Activated T-cell treated with anti-CD3 and anti-CD28 coated beads for 24 hours (primary cell): ENCODE results near the gene SMIM20.

ENCODE experiments used
- DNase-seq: peaks from one replicate; pipeline ENCODE4 v3.0.0-alpha.2; 2020; ENCODE audit warnings: low read depth

The SMIM20 gene

GRCh38 chr4:25926462-25926861 is 12.4 kb downstream of the SMIM20 start:
- no peak for DNase-seq

GRCh38 chr4:25927361-25928195 is 13.6 kb downstream of the SMIM20 start:
- DNase-seq: no peak

GRCh38 chr4:25928379-25929297 is 14.6 kb downstream of the SMIM20 start:
- DNase-seq: no peak

GRCh38 chr4:25929298-25929686 is 15.3 kb downstream of the SMIM20 start:
- no peak for DNase-seq

- no peak for DNase-seq
These were observed 16.8 kb downstream of the SMIM20 start for GRCh38 chr4:25930731-25931354.

DNA sequence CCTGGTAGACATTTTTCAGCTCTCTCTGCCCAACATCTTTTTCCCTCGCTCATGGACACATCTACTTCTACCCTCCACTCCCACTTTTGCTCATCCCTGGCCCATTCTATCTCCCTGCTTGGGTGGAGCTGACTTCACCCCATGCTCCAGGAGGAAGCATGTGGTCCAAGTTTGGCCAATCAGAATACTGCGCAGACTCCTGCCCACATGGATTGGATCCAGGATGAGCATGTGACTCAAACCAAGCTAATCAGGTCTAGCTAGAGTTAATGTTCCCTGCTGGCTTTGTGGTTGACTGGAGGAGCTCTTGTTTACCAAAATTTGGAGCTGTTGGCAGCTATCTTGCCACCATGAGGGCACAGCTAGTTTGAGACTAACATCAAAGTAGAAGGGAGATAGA is 22.7 kb downstream of the SMIM20 start:
- no peak for DNase-seq

DNA sequence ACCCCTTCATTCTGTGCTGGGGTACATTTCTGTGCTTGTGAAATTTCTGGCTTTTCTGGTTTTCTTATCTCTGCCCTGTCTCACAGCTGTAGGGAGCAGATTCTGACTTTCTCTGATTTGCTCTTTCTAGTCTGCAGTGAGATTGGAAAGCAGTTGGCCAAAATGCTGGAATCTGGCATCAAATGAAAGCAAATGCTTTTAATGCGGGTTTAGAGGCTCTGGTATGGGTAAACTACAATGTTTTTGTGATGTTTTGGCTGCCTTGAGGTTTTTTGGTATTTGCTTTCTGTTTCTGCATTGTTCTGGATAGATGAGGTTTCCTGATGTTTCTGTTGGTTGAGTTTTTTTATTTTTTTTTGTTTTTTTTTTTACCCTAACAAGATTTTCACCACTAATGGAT is 23.8 kb downstream of the SMIM20 start:
- DNase-seq: no peak

- DNase-seq: no peak
These were observed 24.3 kb downstream of the SMIM20 start for GRCh38 chr4:25938366-25938765.

GRCh38 chr4:25938787-25939186 is 24.8 kb downstream of the SMIM20 start:
- peak; percentile 28 for DNase-seq

DNA sequence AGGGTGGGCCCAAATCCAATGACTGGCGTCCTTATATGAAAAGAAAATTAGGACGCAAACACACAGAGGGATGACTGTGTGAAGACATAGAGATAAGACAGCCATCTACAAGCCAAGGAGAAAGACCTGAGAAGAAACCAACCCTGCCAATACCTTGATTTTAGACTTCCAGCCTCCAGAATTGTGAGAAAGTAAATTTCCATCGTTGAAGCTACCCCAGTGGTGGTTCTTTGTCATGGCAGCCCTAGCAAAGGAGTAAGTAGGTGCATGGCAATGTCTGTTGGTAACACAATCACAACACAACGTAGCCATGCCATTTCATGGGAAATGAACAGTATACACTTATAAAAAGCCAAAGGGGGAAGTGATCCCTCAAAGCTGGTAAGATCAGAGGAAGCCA is 25.3 kb downstream of the SMIM20 start:
- DNase-seq: no peak

DNA sequence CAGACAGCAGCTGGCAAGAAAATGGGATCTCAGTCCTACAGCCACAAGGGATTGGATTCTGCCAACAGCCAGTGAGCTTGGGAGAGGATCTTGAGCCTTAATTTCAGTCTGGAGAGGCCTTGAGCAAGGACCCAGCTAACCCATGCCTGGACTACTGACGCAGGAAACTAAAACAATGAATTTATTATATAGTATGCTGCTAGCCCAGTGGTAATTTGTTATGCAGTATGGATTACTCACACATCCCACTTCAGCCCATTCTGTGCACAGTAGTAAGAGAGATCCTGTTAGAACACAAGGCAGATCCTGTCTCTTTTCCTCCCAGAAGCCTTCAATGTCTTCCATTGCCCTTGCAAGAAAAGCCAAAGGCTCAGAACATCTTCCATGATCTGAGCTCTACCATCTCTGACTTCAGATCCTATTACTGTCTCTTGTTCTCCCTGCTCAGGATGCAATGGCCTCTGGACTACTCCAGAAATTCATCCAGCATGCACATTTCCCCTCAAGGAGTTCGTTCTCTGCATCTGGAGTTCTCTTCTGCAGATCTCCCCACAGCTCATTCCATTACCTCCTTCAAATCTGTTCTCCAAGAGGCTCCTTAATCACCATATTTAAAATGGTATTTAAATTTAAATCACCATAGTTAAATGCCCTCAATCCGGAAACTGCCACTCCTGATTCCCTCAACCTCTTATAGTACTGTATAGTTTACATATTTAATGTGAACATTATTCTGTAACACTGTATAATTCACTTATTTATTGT is 27.6 kb downstream of the SMIM20 start:
- DNase-seq: no peak

- no peak for DNase-seq
These were observed 29.3 kb downstream of the SMIM20 start for GRCh38 chr4:25943312-25943711.

DNA sequence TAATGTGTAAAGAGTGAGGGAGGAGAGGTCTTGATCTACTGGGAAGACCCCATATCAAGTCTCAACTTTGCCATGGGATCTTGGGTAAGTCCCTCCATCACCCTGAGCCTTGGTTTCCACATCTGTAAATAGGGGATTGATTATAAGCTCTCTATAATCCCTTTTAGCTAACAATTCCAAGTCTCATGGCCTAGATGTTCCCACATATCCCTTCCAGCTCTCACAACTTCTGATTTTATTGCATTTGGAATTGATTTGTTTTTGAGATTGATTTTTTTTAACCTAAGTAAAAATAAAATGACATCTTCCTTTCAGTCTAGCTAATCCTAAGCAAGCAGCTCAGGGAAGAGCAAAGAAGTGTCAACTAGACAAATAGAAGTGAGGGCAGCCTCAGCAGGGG is 29.8 kb downstream of the SMIM20 start:
- DNase-seq: no peak

DNA sequence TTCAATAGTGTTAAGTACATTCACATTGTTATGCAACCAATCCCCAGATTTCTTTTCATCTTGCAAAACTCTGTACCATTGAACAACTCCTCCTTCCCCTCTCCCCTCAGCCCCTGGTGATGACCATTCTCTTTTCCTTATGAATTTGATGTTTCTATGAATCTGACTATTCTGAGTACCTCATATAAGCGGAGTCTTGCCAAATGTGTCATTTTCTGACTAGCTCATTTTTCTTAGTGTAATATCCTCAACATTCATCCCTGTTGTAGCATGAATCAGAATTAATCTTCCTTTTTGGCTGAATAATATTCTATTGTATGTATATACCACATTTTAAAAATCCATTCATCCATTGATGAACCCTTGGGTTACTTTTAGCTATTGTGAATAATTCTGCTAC is 34.0 kb downstream of the SMIM20 start:
- DNase-seq: no peak

DNA sequence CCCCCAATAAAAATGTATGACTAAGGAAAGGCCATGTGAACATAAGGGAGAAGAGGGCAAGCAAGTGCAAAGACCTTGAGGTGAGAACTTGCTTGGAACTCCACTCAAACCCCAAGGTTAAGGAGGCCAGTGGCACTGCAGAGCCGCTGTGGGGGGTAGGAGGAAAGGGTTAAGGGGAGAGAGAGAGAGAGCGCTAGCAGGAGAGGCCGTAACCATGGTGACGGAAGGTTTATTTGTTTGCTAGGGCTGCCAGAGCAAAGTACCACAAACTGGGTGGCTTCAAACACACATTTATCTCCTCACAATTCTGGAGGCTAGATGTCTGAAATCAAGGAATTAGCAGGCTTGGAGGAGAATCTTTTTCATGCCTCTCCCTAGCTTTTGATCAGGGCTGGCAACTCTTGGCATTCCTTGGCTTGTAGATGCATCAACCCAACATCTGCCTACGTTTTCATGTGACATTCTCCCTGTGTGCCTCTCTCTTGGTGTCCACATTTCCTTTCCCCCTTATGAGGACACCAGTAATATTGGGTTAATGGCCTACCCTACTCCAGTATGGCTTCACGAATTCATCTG is 35.2 kb downstream of the SMIM20 start:
- DNase-seq: no peak

DNA sequence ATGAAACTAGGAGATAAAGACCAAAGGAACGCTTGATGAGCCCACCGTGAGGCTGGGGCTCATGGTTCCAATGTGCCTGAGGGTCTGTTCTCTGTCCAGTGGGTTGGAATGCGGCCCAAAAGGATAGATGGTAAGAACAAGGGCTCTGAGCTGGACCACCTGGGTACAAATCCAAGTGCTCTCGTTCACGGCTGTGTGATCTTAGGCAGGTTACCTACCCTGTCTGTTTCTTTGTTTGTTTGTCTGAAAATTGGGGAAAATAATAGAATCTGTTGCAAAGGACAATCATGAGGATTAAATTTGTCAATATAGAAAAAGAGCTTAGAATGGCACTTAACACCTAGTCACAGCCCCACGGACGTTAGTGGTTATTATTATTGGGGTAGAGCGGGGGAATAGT is 36.0 kb downstream of the SMIM20 start:
- no peak for DNase-seq

DNA sequence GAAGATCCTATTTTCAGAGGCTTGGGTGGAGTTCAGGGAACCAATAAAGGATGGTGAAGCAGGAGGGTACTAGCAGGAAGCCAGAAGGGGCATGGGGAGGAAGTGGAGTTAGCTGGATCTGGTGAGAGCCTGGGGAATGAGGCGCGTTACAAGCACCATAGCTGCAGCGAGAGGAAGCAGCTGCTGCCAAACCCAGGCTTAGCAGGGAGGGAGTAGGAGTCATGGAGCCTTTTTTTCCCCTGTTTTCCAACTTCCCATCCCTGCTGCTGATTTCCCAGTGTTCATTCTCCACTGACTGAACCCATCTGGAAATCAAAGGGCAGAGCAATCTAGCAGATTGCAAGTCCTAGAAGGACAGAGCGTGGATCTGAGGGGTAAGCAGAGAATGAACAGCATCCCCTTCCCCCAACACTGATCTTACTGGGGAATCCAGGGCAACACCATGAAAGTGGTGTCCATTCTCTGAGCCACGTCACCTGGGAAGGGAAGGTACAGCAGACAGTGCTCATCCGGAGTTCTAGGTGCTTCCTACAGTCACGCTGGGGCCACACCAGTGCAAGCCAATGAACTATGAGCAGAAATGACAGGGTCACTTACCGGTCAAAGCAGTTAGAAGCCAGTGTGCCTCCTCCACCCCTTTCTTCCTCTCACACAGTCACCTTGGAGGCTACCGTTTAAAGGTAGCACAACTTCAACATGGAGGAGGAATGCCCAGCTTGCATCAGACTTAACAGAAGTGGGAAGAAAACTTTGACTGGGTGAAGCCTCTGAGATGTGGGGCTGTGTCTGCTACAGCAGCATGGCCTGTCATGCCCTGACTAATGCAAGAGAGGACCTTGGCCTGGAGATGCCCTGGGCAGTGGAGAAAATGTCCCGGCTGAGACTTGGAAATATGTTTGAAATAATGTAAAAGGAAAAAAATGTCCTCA is 36.7 kb downstream of the SMIM20 start:
- DNase-seq: no peak

- no peak for DNase-seq
These were observed 37.5 kb downstream of the SMIM20 start for GRCh38 chr4:25951390-25951952.

DNA sequence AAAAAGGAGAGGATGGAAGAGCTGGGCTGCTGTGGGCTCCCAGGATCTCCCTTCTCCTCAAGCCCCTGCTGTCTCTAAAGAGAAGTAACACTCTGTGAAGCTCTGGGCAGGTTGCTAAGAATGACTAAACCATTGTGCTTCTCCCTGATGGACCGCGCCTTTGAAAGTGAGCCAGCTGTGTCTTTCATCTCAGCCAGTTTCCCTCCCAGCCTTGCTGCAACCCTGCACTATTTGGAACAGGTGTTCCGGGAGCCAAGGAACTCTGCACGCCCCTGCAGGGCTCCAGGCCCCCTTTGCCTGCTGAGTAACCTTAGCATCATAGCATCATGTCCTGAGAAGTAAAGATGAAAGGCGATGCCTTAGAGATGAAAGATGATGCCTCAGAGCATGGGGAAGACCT is 39.7 kb downstream of the SMIM20 start:
- no peak for DNase-seq

GRCh38 chr4:25954293-25954904 is 40.4 kb downstream of the SMIM20 start:
- no peak for DNase-seq
